Stomach (tissue), 9 donors: ENCODE measurements around the gene MTMR11. TPM values are rescaled to one million over a fixed set of nuclear protein-coding genes. Genes with fewer than 3 reads are reported as not detected.

Experiments used
- DNase-seq, 2 donors: peaks; one replicate each; pipeline versions ENCODE4 v3.0.0 to v3.0.0-alpha.2; 2013 to 2019
- H3K27ac ChIP-seq, 5 donors: fragments of 200-600 bp in 4 of 5; sonication (generic) in 4 of 5; one replicate each; pipeline ENCODE4 v1.5.1; 2013 to 2019; ENCODE audit warnings: mild to moderate bottlenecking in 1 of 5, moderate library complexity in 1 of 5
- H3K27me3 ChIP-seq, 3 donors: fragments of 200-600 bp; sonication (generic); one replicate each; pipeline ENCODE4 v1.5.1; 2017 to 2019; ENCODE audit warnings: mixed run types in 1 of 3
- H3K36me3 ChIP-seq, 4 donors: fragments of 200-600 bp; sonication (generic); 1 replicate in 3 of 4; 2 replicates in 1 of 4; pipeline ENCODE4 v1.5.1; 2016 to 2019
- H3K4me1 ChIP-seq, 4 donors: fragments of 200-600 bp; sonication (generic); one replicate each; pipeline ENCODE4 v1.5.1; 2016 to 2019
- H3K4me3 ChIP-seq, 4 donors: fragments of 200-600 bp; sonication (generic) in 3 of 4; one replicate each; pipeline ENCODE4 v1.5.1; 2016 to 2019; ENCODE audit warnings: mild to moderate bottlenecking in 1 of 4
- H3K9me3 ChIP-seq, 4 donors: fragments of 200-600 bp; sonication (generic); one replicate each; pipeline ENCODE4 v1.5.1; 2016 to 2019
- EP300 ChIP-seq: sonication (generic); formaldehyde crosslinking; IDR thresholded peaks from one replicate; pipeline ENCODE4 v1.6.1; 2017; ENCODE audit warnings: antibody characterized with exemption
- POLR2A ChIP-seq, 4 donors: fragments of 450-650 bp; IDR thresholded peaks; one replicate each; pipeline ENCODE4 v1.6.1; 2016; ENCODE audit warnings: antibody characterized with exemption in 4 of 4, control low read depth in 2 of 4, mild to moderate bottlenecking in 1 of 4, moderate library complexity in 1 of 4
- POLR2AphosphoS5 ChIP-seq, 3 donors: sonication (generic); formaldehyde crosslinking; IDR thresholded peaks; one replicate each; pipeline ENCODE4 v1.6.1; 2016; ENCODE audit warnings: antibody characterized with exemption in 3 of 3
- WGBS, 5 donors: extraction: QIAGEN DNeasy Blood & Tissue Kit in 3 of 5; methylation state at CpG; one replicate each; pipeline versions ENCODE4 v1.1.5 to v1.1.7; 2013 to 2018; 5-methylcytosine and 5-hydroxymethylcytosine counted together
- intact Hi-C: fragments of 100-400 bp; cut with DNase I; formaldehyde crosslinking; loops from one replicate; pipeline ENCODE4 v1.15.1; 2023; ENCODE audit warnings: low total_unique reads
- polyA plus RNA-seq, 3 donors: library from polyadenylated mRNA; stranded (reverse); fragments of 200-250 nt; gene quantifications; one replicate each; pipeline ENCODE4 v1.2.3, GENCODE V29; 2013
- total RNA-seq, 5 donors: library from RNA; depleted of rRNA; stranded (reverse); fragments of >200 nt; gene quantifications; one replicate each; pipeline versions ENCODE4 v1.1.0 to v1.2.3, GENCODE V29; 2014 to 2016
- TF ChIP-seq, protein P1 (sequence below), 7 experiments: fragments of 450-650 bp in 4 of 7; fragments of 200-600 bp in 3 of 7; sonication (generic) in 3 of 7; IDR thresholded peaks; one replicate each; pipeline ENCODE4 v1.5.1; 2016 to 2019; ENCODE audit warnings: antibody characterized with exemption in 7 of 7, control low read depth in 2 of 7, mild to moderate bottlenecking in 1 of 7
- donor health status: healthy with polysubstance abuse.
- donor health status: Bipolar disorder and iron deficiency.
- donor health status: healthy.

The MTMR11 gene
- total and polyA plus RNA-seq, 8 donors = 3.5 to 169 (median 7.8) TPM

DNA sequence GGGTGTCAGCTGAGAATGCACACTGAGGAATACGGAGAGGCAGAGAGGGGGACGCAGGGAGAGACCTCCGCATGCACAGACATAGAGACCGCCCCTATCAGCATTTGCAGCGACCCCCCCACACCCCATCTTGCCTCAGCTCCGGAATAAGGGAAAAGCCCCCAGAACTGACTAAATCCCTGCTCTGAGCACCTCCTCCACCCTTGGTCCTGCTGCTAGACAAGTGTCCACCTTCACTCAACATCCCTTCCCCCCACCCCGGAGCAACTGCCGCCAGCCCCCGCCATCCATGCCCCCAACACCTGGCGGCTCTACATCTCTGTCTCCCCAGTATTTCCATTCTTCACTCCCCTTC, 19.8 kb downstream of the MTMR11 start:
- Histone ChIP-seq H3K9me3 (no peaks in the 10 kb centered on the region), H3K36me3 (peaks cover 0 to 10% (median 9%) of the 10 kb centered on the region in 4 donors), H3K27ac (peak overlapping the region in 1 of 5 donors; percentile 18), H3K4me3 (peak overlapping the region; percentile 46 to 49 (median 47)), H3K27me3 (peaks cover 0 to 21% (median 15%) of the 10 kb centered on the region in 3 donors), H3K4me1 (peaks cover 9 to 27% (median 17%) of the 10 kb centered on the region in 4 donors)
- peak in 1 of 2 donors; percentile 12 for DNase-seq
- TF ChIP-seq, protein P1, sequence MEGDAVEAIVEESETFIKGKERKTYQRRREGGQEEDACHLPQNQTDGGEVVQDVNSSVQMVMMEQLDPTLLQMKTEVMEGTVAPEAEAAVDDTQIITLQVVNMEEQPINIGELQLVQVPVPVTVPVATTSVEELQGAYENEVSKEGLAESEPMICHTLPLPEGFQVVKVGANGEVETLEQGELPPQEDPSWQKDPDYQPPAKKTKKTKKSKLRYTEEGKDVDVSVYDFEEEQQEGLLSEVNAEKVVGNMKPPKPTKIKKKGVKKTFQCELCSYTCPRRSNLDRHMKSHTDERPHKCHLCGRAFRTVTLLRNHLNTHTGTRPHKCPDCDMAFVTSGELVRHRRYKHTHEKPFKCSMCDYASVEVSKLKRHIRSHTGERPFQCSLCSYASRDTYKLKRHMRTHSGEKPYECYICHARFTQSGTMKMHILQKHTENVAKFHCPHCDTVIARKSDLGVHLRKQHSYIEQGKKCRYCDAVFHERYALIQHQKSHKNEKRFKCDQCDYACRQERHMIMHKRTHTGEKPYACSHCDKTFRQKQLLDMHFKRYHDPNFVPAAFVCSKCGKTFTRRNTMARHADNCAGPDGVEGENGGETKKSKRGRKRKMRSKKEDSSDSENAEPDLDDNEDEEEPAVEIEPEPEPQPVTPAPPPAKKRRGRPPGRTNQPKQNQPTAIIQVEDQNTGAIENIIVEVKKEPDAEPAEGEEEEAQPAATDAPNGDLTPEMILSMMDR (IDR thresholded peaks at IDR 0.05) = no peak
- TF ChIP-seq EP300 (no peak), POLR2A (IDR thresholded peaks at IDR 0.05) (no peak)
- intact Hi-C loops = no loop called here
- 8 to 15% (median 13%) methylated on average over 10 of the region's 10 CpGs for WGBS, 5 donors

DNA sequence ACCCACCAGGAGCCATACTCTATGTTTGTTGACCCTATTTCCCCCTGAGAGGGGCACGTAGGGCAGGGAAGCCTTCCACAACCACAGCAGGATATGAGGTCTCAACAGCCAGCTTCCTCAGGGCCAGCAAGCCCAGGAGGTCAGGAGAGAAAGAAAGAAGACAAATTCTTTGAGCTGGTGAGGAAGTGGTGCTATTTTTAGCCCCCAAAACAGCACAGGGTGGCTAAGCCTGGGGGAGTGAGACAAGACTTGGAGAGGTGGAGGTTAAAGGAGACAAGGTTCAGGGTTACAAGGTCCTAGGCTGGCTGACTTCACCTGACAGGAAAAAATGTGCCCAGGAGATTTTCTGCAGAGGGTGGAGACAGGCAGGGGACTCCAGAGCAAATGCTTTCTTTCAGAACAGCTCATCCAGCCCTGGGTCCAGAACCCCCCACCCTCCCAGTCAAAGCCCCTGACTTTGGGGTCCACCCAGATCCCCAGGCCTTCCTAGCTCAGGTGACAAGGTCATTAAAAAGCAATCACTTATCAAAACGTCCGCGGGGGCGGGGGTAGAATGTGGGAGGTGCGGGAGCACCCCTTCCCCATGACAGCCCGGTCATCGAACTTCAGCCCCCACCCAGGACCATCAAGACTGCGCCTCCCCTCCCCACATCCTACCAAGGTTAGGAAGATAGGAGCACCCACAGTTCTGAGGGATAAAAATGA, 20.3 kb downstream of the MTMR11 start:
- no peak for TF ChIP-seq POLR2A (IDR thresholded peaks at IDR 0.05)
- TF ChIP-seq, protein P1 (IDR thresholded peaks at IDR 0.05) = no peak
- no peak for TF ChIP-seq POLR2AphosphoS5 (IDR thresholded peaks at IDR 0.05)
- no peak for TF ChIP-seq EP300
- H3K4me1 ChIP-seq = peaks cover 9 to 27% (median 17%) of the 10 kb centered on the region in 4 donors
- peaks cover 0 to 21% (median 15%) of the 10 kb centered on the region in 3 donors for H3K27me3 ChIP-seq
- H3K4me3 ChIP-seq = peak overlapping the region; percentile 46 to 49 (median 47)
- peak overlapping the region in 2 of 5 donors; percentile 8 to 18 for H3K27ac ChIP-seq
- intact Hi-C loops = no loop called here
- peaks cover 0 to 10% (median 6%) of the 10 kb centered on the region in 4 donors for H3K36me3 ChIP-seq
- peak in 1 of 2 donors; percentile 21 for DNase-seq
- H3K9me3 ChIP-seq = no peaks in the 10 kb centered on the region
- WGBS, 5 donors = 14 to 55% (median 19%) methylated on average over 1 to 9 of the region's 9 CpGs

DNA sequence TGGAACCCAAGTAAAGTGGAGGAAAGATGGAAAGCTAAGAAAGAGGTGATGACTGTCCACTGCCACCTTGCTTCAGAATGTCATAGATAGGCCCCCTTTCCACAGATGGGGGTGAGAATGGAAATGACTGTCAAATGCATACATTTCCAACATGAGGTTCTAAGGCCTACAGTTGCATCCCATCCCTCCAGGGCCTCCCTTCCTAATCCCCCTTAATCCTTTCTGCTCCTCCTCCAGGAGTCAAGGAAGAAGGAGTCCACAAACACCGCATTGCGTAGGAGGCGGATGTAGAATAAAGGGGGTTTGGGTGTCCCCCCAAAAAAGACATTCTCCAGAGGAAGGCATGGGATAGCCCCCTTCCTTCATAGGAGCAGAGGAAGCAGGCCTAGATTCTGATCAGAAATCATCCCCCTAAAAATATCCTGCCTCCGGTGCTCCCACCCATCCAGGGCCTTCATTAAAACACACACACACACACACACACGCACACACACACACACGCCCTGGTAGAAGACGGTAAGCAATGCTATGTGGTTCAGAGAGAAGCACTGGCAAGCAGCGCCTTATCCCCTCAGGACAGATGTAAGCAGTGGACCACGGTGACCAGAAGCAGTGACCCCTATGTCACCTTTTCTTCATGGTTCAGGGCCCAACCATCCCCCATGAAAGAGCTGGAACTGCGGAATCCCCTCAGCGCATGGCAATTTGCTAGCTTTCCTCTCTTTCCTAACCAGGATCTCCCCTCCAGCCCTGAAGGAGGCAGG, 21.1 kb downstream of the MTMR11 start:
- Histone ChIP-seq H3K9me3 (no peaks in the 10 kb centered on the region), H3K4me1 (peaks cover 9 to 27% (median 17%) of the 10 kb centered on the region in 4 donors), H3K36me3 (peaks cover 0 to 8% (median 5%) of the 10 kb centered on the region in 4 donors), H3K4me3 (no peak overlapping the region), H3K27me3 (peaks cover 0 to 21% (median 15%) of the 10 kb centered on the region in 3 donors), H3K27ac (peak overlapping the region in 1 of 5 donors; percentile 8)
- TF ChIP-seq POLR2AphosphoS5 (IDR thresholded peaks at IDR 0.05) (no peak), EP300 (no peak), POLR2A (IDR thresholded peaks at IDR 0.05) (no peak)
- 79 to 89% (median 83%) methylated on average over 11 of the region's 11 CpGs for WGBS, 5 donors
- intact Hi-C loops = no loop called here
- DNase-seq = no peak

DNA sequence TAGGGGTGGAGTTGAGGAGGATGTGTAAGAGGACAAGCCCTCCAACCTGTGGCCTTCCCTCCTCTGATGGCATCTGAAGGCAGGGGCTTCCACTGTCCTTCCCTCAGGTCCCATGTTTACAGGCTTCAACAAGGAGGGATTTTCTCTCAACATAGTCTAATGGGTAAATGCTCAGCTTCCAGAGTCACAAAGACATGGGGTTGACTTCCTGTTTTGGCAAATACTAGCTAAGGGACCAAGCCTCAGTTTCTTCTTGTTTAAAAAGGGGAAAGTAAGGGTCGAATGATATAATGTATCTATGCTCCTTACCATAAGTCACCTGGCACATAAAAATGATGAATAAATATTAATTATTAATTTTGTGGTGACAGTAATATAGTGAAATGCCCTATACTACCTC, 22.1 kb downstream of the MTMR11 start:
- DNase-seq = no peak
- Histone ChIP-seq H3K4me1 (peaks cover 9 to 27% (median 17%) of the 10 kb centered on the region in 4 donors), H3K36me3 (peaks cover 0 to 8% (median 5%) of the 10 kb centered on the region in 4 donors), H3K27ac (no peak overlapping the region), H3K27me3 (peaks cover 0 to 21% (median 15%) of the 10 kb centered on the region in 3 donors), H3K9me3 (no peaks in the 10 kb centered on the region), H3K4me3 (no peak overlapping the region)
- intact Hi-C loops = no loop called here
- TF ChIP-seq POLR2AphosphoS5 (IDR thresholded peaks at IDR 0.05) (no peak), EP300 (no peak), POLR2A (IDR thresholded peaks at IDR 0.05) (no peak)
- TF ChIP-seq, protein P1 (IDR thresholded peaks at IDR 0.05) = no peak
- WGBS, 5 donors = 78 to 89% (median 78%) methylated on average over 1 of the region's 1 CpG
